Activated CD8-positive, alpha-beta memory T cell treated with anti-CD3 and anti-CD28 coated beads, Interleukin-2, amount 50 U/mL, for 4 hours (primary cell): Measurements from ENCODE around the gene ITGBL1.
"Not testable (repeated sequence)": the region's sequence is repeated elsewhere in the genome, so short reads cannot be mapped to it uniquely, and the experiment has no call there.

Experiments
- DNase-seq: peaks from one replicate; pipeline ENCODE4 v3.0.0-alpha.2; 2020

The ITGBL1 gene

DNA sequence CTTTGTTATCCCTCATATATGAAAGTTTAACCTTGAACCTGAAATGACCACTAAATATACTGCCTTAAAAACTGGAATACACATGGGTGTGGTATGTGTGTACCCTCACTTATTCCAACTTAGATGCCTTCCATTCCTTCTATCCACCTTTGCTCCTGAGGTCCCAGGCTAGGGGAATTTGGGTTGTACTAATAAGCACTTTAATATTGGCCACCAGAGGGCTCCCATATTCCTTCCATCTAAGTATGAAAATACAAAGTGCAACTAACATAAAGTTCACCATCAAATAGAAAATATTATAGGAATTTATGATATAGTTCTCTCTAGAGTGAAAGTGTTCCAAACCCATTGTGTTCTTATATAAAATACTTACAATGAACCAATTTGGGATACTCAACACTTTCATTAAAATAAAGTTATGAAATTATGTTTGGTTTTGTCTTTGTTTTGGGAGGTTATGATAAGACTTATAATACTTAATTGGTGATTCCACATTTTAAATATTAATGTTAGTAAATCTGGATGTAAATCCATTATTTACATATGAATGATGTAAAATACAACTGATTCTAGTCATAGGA lies 62.3 kb downstream of the ITGBL1 start:
- DNase-seq, result no peak

- no peak for DNase-seq
Measured at GRCh38 chr13:101515504-101515903, 63.0 kb downstream of the ITGBL1 start.

GRCh38 chr13:101516262-101516661 lies 63.8 kb downstream of the ITGBL1 start:
- DNase-seq, result no peak

DNA sequence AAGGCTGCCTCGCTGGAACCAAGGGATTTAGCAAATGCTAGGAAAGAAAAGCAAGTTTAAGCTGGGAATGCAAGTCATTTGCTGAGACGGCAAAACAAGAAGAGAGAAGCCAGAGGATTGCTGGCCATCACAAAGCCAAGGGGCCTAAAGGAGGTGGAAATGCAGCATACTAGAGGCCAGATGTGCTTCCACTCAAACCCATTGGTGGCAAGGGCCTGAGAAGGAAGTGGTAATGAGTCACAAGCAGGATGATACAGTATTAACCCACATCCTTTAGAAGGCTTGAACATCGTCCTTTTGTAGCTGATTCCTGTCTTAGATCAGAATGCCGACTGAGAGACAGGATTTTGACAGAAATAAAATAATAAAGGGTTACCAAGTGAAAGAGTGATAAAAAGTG lies 68.2 kb downstream of the ITGBL1 start:
- DNase-seq, result no peak

- DNase-seq, result no peak
Measured at GRCh38 chr13:101521371-101521770, 68.9 kb downstream of the ITGBL1 start.

- DNase-seq, result no peak
Measured at GRCh38 chr13:101522607-101523006, 70.1 kb downstream of the ITGBL1 start.

DNA sequence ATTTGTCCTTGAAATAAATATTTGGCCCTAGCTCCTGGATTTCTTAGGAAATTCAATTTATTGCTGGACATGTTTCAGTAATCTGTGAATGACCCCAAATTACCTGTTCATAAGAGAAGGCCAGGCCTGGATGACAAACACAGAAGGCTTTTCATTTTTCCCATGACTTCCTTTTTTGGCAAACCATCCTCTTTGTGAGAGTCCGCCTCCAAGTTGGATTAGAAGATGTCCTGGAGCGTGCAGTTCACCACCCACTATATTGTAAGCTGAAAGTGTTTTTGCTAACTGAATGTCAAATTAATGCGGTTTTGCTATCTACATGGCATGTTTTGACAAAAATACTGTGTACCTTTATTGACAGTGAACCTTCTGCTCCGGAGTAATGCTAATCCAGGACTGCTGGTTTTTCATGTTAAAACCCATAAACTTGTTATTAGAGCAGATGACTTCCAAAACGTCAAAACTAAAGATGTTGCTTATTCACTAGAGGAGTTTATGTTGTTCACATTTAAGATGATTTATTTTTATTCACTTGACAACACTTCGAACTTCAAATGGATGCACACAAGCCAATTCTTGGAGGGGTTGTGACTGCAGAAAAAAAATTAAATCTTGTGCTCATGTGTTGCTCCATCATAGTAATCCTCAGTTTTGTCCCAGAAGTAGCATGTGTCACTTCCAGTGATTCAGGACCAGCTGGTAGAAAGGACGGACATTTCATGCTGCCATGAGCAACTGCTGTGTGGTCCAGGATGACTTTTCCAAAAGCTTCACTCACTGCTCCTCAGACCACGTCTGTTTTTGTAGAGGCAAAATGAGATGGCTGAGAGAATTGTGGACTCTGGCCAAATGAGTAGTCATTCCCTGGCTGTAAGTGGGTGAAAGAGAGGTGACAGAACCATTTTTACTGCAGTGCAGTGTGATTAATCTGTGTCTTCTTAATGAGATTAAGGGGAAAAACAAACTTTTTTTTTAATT lies 71.0 kb downstream of the ITGBL1 start:
- no peak for DNase-seq

DNA sequence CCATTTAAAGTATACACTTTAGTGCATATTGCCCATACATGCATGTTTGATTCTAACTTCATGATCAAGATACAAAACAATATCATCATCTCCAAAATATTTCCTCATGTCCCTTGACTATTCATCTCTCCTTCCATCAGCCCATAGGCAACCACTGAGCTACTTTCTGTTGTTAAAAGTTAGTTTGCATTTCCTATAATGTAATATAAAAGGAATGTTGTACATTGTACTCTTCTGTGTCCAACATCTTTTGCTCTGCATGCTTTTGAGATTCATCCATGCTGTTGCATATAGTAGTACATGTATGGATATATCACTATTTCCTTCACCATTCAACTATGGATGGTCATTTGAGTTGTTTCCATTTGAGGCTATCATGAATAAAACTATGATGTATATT lies 74.7 kb downstream of the ITGBL1 start:
- DNase-seq, result no peak

- no peak for DNase-seq
Measured at GRCh38 chr13:101529422-101529821, 76.9 kb downstream of the ITGBL1 start.

- DNase-seq, result no peak
Measured at GRCh38 chr13:101530293-101530692, 77.8 kb downstream of the ITGBL1 start.

DNA sequence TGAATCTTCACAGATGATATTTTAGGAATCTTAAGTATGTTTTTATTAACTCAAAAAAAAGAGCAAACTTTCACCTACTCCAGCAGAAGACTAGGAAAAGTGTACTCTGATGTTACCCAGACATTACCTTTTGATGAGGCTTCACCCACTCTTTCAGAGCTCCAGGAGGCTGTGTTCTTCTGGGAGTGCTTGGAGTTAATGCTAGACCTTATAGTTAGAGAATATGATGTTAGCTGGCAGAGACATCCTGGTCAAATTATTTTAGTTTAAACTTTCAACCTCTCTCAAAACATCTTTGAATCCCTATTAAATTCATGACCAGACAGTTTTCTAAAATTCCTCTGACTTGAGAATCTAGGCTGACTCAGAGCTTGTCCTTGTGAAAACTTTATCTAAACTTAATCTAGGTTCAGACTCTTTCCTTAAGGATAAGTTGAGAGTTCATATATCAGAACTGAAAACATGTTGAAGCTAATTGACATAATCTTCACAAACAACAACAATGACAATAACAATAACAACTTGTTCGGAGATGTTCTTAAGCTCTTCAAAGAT lies 82.8 kb downstream of the ITGBL1 start:
- DNase-seq, result no peak

DNA sequence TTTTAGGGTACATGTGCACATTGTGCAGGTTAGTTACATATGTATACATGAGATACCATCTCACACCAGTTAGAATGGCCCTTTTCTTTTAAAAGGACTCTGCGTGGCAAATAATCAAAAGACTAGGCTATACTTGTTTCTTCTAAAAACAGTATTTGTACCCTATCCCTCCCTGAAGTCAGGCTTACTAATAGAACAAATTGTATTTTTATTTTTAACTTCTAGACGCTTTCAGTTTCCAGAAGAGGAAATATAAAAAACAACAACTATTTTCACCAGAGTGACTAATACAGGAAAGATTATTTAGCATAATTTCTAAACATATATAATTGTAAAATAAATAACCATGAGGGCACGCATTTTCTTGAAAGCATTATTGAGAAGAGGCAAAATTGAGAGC lies 83.6 kb downstream of the ITGBL1 start:
- no peak for DNase-seq

GRCh38 chr13:101544544-101544943 lies 92.1 kb downstream of the ITGBL1 start:
- not testable (repeated sequence) for DNase-seq

DNA sequence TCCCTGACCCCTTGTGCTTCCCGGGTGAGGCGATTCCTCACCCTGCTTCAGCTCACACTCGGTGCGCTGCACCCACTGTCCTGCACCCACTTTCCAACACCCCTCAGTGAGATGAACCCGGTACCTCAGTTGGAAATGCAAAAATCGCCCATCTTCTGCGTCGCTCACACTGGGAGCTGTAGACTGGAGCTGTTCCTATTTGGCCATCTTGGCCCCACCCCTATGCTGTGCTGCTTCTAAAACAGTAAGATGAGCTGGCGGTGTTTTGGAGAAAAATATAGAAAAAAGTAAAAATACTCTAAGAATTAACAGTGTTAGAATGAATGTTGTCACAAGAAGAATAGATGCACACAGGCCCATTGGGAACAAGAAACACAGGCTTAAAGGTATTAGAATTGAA lies 92.5 kb downstream of the ITGBL1 start:
- DNase-seq, result no peak

DNA sequence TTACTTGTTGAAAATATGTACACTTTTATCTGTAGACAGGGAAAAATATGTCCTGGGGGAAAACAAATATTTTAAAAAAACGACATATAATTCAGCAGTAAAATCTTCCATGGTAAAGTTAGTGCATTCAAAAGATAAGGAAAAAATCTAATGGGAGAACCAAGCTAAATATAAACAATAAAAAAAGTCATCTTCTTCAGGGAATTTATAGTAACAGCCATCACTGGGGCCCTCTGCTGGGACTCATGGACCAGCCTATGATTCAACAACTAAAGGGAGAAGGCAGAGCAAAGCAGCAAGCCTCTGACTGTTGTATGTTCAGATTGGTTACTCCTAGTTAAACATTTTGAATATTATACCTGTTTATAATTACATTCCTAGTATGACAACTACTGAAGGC lies 93.0 kb downstream of the ITGBL1 start:
- DNase-seq, result no peak

- no peak for DNase-seq
Measured at GRCh38 chr13:101552286-101552685, 99.8 kb downstream of the ITGBL1 start.

DNA sequence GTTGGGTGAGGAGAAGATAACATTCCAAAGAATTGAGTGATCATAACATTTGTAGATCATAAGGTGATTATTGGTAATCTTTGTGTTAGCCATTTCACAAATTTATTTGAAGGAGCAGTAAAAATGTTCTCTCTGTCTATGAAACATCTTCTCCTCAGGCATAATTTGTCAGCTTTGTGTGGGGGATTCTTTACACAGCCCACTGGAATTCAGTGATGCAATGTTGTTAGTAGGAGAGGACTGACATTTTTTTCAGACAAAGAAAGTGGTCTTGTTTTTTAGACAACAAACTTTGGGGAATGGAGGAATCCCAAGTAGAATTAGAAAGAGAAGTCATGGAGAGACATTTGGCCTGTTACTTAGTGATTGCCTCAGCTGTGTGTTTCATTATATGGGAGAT lies 100.3 kb downstream of the ITGBL1 start:
- no peak for DNase-seq

DNA sequence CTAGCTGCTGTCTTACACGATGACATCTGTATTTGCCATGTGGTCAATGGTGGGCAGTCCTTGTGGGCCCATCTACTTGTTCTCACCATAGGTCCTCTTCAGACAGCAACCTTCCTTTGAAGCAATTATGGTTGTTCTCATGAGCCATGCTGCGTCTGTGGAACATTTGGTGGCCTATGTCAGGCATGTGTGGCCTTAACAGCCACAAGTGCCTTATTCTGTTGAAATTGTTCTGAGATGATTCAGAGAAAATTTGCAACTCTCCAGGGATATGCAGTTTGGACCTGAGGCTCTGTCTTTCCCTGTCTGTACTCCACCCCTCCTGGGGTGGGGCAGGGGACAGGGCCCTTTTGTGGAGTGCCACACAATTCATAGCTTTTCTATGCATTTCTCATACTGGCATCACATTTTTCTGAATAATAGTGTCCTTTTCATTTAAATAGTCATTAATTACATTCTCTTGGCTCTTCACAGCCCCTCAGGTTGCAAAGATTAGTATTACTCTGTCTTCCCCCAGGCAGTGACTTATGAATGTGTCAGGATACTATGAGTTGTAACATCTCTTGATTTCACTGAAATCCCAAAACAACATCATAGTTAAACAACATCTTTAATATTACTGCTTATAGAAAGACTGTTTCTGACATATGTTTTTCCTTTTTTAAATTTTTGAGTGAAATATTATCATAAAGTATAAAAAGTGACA lies 102.1 kb downstream of the ITGBL1 start:
- DNase-seq, result no peak

DNA sequence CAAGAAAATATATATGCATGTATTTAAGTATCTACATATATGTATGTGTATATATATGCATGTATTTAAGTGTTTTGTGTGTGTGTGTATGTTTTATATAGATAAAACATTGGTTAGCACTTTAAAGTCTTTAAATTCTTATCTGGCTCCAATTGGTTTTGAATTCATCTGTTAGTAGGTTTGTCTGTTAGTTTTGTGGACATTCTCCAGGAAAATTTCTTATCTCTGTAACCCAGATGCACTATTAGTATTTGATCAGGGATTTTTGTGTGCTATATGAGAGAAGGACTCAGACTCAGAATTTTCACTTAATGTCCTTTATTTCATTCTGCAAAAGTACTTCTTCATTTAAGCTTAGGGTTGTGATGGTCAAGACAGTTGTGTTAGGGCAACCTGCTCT lies 103.1 kb downstream of the ITGBL1 start:
- no peak for DNase-seq

GRCh38 chr13:101556676-101557123 lies 104.2 kb downstream of the ITGBL1 start:
- no peak for DNase-seq

GRCh38 chr13:101565317-101565716 lies 112.8 kb downstream of the ITGBL1 start:
- no peak for DNase-seq

DNA sequence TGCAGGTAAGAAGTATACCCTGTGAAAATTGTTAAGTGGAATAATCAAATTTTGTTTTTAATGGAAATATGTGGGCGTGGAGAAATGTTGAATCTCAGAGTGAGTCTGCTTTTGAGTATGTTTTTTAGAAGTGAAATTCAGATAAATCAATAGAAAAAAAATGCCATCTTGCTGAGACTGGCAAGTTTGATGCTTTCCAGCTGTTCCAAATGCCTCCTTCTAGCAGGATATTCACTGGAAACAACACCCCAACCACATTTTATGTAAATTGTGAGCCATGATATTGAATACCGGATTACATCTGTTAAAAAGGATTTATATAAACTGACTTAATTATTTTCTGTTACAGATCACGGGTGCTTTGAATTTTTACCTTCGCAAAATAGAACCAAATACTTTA lies 115.4 kb downstream of the ITGBL1 start:
- DNase-seq, result no peak

DNA sequence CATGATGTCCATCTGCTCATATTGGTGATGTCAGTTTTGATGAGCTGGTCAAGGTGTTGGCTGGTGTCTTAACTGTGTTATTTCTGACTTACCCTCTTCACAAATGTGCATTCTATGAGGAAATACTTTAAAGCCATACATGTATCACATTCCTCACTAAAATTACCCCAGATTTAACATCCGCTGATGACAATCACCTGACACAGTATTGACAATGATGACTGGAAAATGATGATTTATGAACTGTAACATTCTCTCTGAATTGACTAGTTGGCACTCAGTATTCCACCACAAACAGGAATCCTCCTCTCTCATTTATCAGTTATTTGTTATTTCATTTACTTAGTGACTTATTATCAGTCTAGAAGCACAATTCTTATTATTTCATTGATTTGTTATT lies 117.3 kb downstream of the ITGBL1 start:
- no peak for DNase-seq
